Measurements from ENCODE around the gene ANKH.

GRCh38 chr5:14741801-14742440 lies 129.7 kb downstream of the ANKH start:
- TF ChIP-seq EZH2 (IDR thresholded peaks at IDR 0.05; ENCODE audit: borderline replicate concordance) (no peak), CTCF (IDR thresholded peaks at IDR 0.05; ENCODE audit: poor library complexity) (no peak), EZH2phosphoT487 (IDR thresholded peaks at IDR 0.05; ENCODE audit: low read depth, severe bottlenecking, unreplicated experiment) (no peak)
